GM23248 (cell line): ENCODE results near the gene ZNF300. TPM values are rescaled to one million over a fixed set of nuclear protein-coding genes. Genes with fewer than 3 reads are reported as not detected.
"Not testable (repeated sequence)": the region's sequence is repeated elsewhere in the genome, so short reads cannot be mapped to it uniquely, and the experiment has no call there.

ENCODE experiments used
- DNase-seq: peaks from one replicate; pipeline ENCODE4 v3.0.0-alpha.2; 2015
- H2AFZ ChIP-seq: fragments of 200-600 bp; sonication (generic); 2 replicates; pipeline ENCODE4 v1.6.1; 2016; ENCODE audit warnings: antibody characterized with exemption
- H3F3A ChIP-seq: fragments of 200-600 bp; sonication (generic); 2 replicates; pipeline ENCODE4 v1.6.1; 2016; ENCODE audit warnings: mild to moderate bottlenecking, antibody characterized with exemption, mixed run types; ENCODE audit not compliant: insufficient read depth
- H3K27ac ChIP-seq: fragments of 200-600 bp; sonication (generic); 2 replicates; pipeline ENCODE4 v1.5.1; 2016; ENCODE audit warnings: mild to moderate bottlenecking
- H3K27me3 ChIP-seq: fragments of 200-600 bp; sonication (generic); replicated peaks from 2 replicates; pipeline ENCODE4 v1.6.1; 2016; ENCODE audit warnings: mild to moderate bottlenecking; ENCODE audit not compliant: insufficient read depth
- H3K36me3 ChIP-seq: fragments of 200-600 bp; sonication (generic); 2 replicates; pipeline ENCODE4 v1.6.1; 2016; ENCODE audit warnings: low read depth, mild to moderate bottlenecking
- H3K4me1 ChIP-seq: fragments of 200-600 bp; sonication (generic); 2 replicates; pipeline ENCODE4 v1.6.1; 2016; ENCODE audit warnings: mild to moderate bottlenecking; ENCODE audit not compliant: insufficient read depth
- H3K4me2 ChIP-seq: fragments of 200-600 bp; sonication (generic); one replicate; pipeline ENCODE4 v1.6.1; 2016; ENCODE audit warnings: mild to moderate bottlenecking; ENCODE audit not compliant: unreplicated experiment
- H3K4me3 ChIP-seq: fragments of 200-600 bp; sonication (generic); 2 replicates; pipeline ENCODE4 v1.5.1; 2016; ENCODE audit warnings: mild to moderate bottlenecking
- H3K79me2 ChIP-seq: fragments of 200-600 bp; sonication (generic); 2 replicates; pipeline ENCODE4 v1.6.1; 2016; ENCODE audit warnings: mild to moderate bottlenecking; ENCODE audit not compliant: insufficient read depth
- H3K9ac ChIP-seq: fragments of 200-600 bp; sonication (generic); 2 replicates; pipeline ENCODE4 v1.6.1; 2016; ENCODE audit warnings: mild to moderate bottlenecking
- H3K9me2 ChIP-seq: fragments of 200-600 bp; sonication (generic); 2 replicates; pipeline ENCODE4 v1.6.1; 2016; ENCODE audit warnings: mixed run types, mild to moderate bottlenecking, moderate library complexity; ENCODE audit not compliant: insufficient read depth
- H3K9me3 ChIP-seq: fragments of 200-600 bp; sonication (generic); one replicate; pipeline ENCODE4 v1.6.1; 2017; ENCODE audit warnings: low read depth
- H4K20me1 ChIP-seq: fragments of 200-600 bp; sonication (generic); 2 replicates; pipeline ENCODE4 v1.6.0; 2016; ENCODE audit not compliant: insufficient read depth
- EZH2 ChIP-seq: fragments of 200-600 bp; sonication (generic); IDR thresholded peaks from 2 replicates; pipeline ENCODE4 v1.6.1; 2018; ENCODE audit warnings: antibody characterized with exemption, mild to moderate bottlenecking; ENCODE audit not compliant: insufficient read depth, poor library complexity, severe bottlenecking
- EZH2phosphoT487 ChIP-seq: fragments of 200-600 bp; sonication (generic); IDR thresholded peaks from 2 replicates; pipeline ENCODE4 v1.6.1; 2018; ENCODE audit warnings: antibody characterized with exemption, moderate library complexity, mild to moderate bottlenecking, low read depth; ENCODE audit not compliant: insufficient read depth
- WGBS, 2 experiments: methylation state at CpG; one replicate each; pipeline ENCODE4 v1.1.6; 2015 to 2017; ENCODE audit warnings: low lambda C conversion rate in 2 of 2, low coverage in 1 of 2; ENCODE audit errors: missing lambda C conversion rate in 2 of 2; 5-methylcytosine and 5-hydroxymethylcytosine counted together
- in situ Hi-C: fragments of 300-500 bp; cut with MboI; formaldehyde crosslinking; loops from 2 replicates; pipeline ENCODE4 v1.15.0; 2020
- polyA plus RNA-seq: library from polyadenylated mRNA; unstranded; fragments of >200 nt; fragmentation: Nextera tagmentation; extraction: Ambion mirVana; gene quantifications from 2 replicates; pipeline ENCODE4 v1.2.1, GENCODE V29; 2016
- total RNA-seq: library from RNA; depleted of rRNA; stranded (reverse); fragments of >200 nt; shearing (Covaris generic); gene quantifications from 2 replicates; pipeline ENCODE4 v1.2.3, GENCODE V29; 2014; rRNA removed

ZNF300 gene
- total and polyA plus RNA-seq, 2 experiments from 2014 or later: 3.0 to 5.1 TPM

- H3K36me3 ChIP-seq: no peaks in the 10 kb centered on the region
- no peak overlapping the region for H3K4me3 ChIP-seq
- H3K27ac ChIP-seq: no peak overlapping the region
- H3K27me3 ChIP-seq: 0 out of 2 replicates have a peak, but pooled peaks cover 4% of the 10 kb centered on the region
- peaks cover 3% of the 10 kb centered on the region for H3K4me1 ChIP-seq
- no peak for DNase-seq
- H2AFZ ChIP-seq: no peak overlapping the region
- WGBS, 2 experiments: 47 to 48% methylated on average over 5 of the region's 5 CpGs
- H3K4me2 ChIP-seq: no peak overlapping the region
- no peaks in the 10 kb centered on the region for H3K9me3 ChIP-seq
- H3K9ac ChIP-seq: no peak overlapping the region
- no peaks in the 10 kb centered on the region for H3K79me2 ChIP-seq
- H3K9me2 ChIP-seq: no peaks in the 10 kb centered on the region
- TF ChIP-seq EZH2phosphoT487 (no peak), EZH2 (no peak)
- H4K20me1 ChIP-seq: no peaks in the 10 kb centered on the region
- in situ Hi-C loops: loop anchor here (10.0 kb wide), 1 partner anchor 283 kb away; no protein-coding TSS in a partner anchor
- H3F3A ChIP-seq: no peaks in the 10 kb centered on the region
Measured at GRCh38 chr5:150847334-150847695, 57.5 kb downstream of the ZNF300 start.

GRCh38 chr5:150846654-150847333, 58.0 kb downstream of the ZNF300 start:
- DNase-seq: peak; percentile 93
- Histone ChIP-seq H3K79me2 (no peaks in the 10 kb centered on the region), H3K36me3 (no peaks in the 10 kb centered on the region), H3K4me3 (no peak overlapping the region), H3K9me3 (no peaks in the 10 kb centered on the region), H3K9ac (no peak overlapping the region), H3K4me2 (no peak overlapping the region), H3K4me1 (peaks cover 3% of the 10 kb centered on the region), H3K9me2 (no peaks in the 10 kb centered on the region), H3K27me3 (0 out of 2 replicates have a peak, but pooled peaks cover 4% of the 10 kb centered on the region), H3F3A (no peaks in the 10 kb centered on the region), H4K20me1 (no peaks in the 10 kb centered on the region), H2AFZ (no peak overlapping the region), H3K27ac (no peak overlapping the region)
- in situ Hi-C loops: loop anchor here (10.0 kb wide), 1 partner anchor 282 kb away; no protein-coding TSS in a partner anchor
- TF ChIP-seq EZH2phosphoT487 (no peak), EZH2 (no peak)
- whole genome bisulfite sequencing, 2 experiments: 58 to 60% methylated on average over 22 of the region's 22 CpGs

GRCh38 chr5:150846308-150846653, 58.5 kb downstream of the ZNF300 start, which contains the start of gene IRGM:
Gene IRGM (plus strand): TSS chr5:150846521. CDS start chr5:150848124, 1,603 bp downstream.
- not testable (repeated sequence) for H4K20me1 ChIP-seq, H3K9me3 ChIP-seq, H3K9ac ChIP-seq, H3K4me3 ChIP-seq, H3K4me2 ChIP-seq, H3K4me1 ChIP-seq, H3K36me3 ChIP-seq, H3K9me2 ChIP-seq, H3K27me3 ChIP-seq, H2AFZ ChIP-seq, DNase-seq, H3F3A ChIP-seq, H3K27ac ChIP-seq, H3K79me2 ChIP-seq
- in situ Hi-C loops: loop anchor here (10.0 kb wide), 1 partner anchor 281 kb away; no protein-coding TSS in a partner anchor
- 78 to 82% methylated on average over 3 of the region's 3 CpGs for WGBS, 2 experiments

- not testable (repeated sequence) for H3K4me1 ChIP-seq, H3F3A ChIP-seq, H3K4me2 ChIP-seq, H2AFZ ChIP-seq, H3K27ac ChIP-seq, H3K36me3 ChIP-seq, H3K79me2 ChIP-seq, H3K9me3 ChIP-seq, H3K9ac ChIP-seq, H3K4me3 ChIP-seq, DNase-seq, H4K20me1 ChIP-seq, H3K9me2 ChIP-seq, H3K27me3 ChIP-seq
- 88 to 89% methylated on average over 27 to 31 of the region's 32 CpGs for WGBS, 2 experiments
- in situ Hi-C loops: loop anchor here (10.0 kb wide), 1 partner anchor 281 kb away; no protein-coding TSS in a partner anchor
Measured at GRCh38 chr5:150845185-150845859, 59.5 kb downstream of the ZNF300 start.

Other genes with a start within 250 kb of the ZNF300 start
- 0.13 and 0.32 TPM in 2 replicates for gene MYOZ3, start 243.7 kb downstream of the ZNF300 start, total RNA-seq
- gene MYOZ3, start 243.7 kb downstream of the ZNF300 start, polyA plus RNA-seq: 0.18 and 0.71 TPM in 2 replicates
- 24.6 and 25.8 TPM in 2 replicates for gene RBM22, start 203.9 kb downstream of the ZNF300 start, total RNA-seq
- 35.5 and 36.7 TPM in 2 replicates for gene RBM22, start 203.9 kb downstream of the ZNF300 start, polyA plus RNA-seq
- gene DCTN4, start 146.0 kb downstream of the ZNF300 start, total RNA-seq: 46.9 and 47.1 TPM in 2 replicates
- gene DCTN4, start 146.0 kb downstream of the ZNF300 start, polyA plus RNA-seq: 30.1 and 34.5 TPM in 2 replicates
- gene SMIM3, start 126.2 kb downstream of the ZNF300 start, total RNA-seq: 64.9 and 88.3 TPM in 2 replicates
- 72.2 and 73.8 TPM in 2 replicates for gene SMIM3, start 126.2 kb downstream of the ZNF300 start, polyA plus RNA-seq
- not detected in 2 replicates for gene IRGM, start 58.5 kb downstream of the ZNF300 start, total RNA-seq
- gene IRGM, start 58.5 kb downstream of the ZNF300 start, polyA plus RNA-seq: not detected in 2 replicates
- gene GPX3, start 115.6 kb upstream of the ZNF300 start, total RNA-seq: 2.4 and 3.0 TPM in 2 replicates
- 4.2 and 4.4 TPM in 2 replicates for gene GPX3, start 115.6 kb upstream of the ZNF300 start, polyA plus RNA-seq
- 88.8 and 92.1 TPM in 2 replicates for gene TNIP1, start 176.1 kb upstream of the ZNF300 start, total RNA-seq
- 43.1 and 43.2 TPM in 2 replicates for gene TNIP1, start 176.1 kb upstream of the ZNF300 start, polyA plus RNA-seq